HepG2 (cell line): ENCODE results near the gene PANK1. TPM values are rescaled to one million over a fixed set of nuclear protein-coding genes. Genes with fewer than 3 reads are reported as not detected.

Source experiments
- ARNTL ChIP-seq: sonication (generic); formaldehyde crosslinking; IDR thresholded peaks from 2 replicates; pipeline ENCODE4 v1.4.0; 2020; ENCODE audit warnings: mild to moderate bottlenecking, missing genetic modification reagents
- CBX5 ChIP-seq: sonication (generic); formaldehyde crosslinking; IDR thresholded peaks from 2 replicates; pipeline ENCODE4 v1.4.0; 2020; ENCODE audit warnings: missing genetic modification reagents, borderline replicate concordance
- CC2D1A ChIP-seq: sonication (generic); formaldehyde crosslinking; IDR thresholded peaks from 2 replicates; pipeline ENCODE4 v1.8.1; 2023; ENCODE audit warnings: mild to moderate bottlenecking, missing genetic modification reagents
- EHMT2 ChIP-seq: fragments of 200-600 bp; sonication (generic); IDR thresholded peaks from 2 replicates; pipeline ENCODE4 v1.7.0; 2017; ENCODE audit warnings: antibody characterized with exemption, low read depth, low read length, borderline replicate concordance
- HOMEZ ChIP-seq: IDR thresholded peaks from 2 replicates; pipeline ENCODE4 v1.6.1; 2016; ENCODE audit warnings: low read depth
- MBD4 ChIP-seq: IDR thresholded peaks from 2 replicates; pipeline ENCODE4 v1.6.1; 2012; ENCODE audit warnings: low read length, inconsistent platforms, borderline replicate concordance
- PHF5A ChIP-seq: IDR thresholded peaks from one replicate; pipeline ENCODE4 v1.6.1; 2018; ENCODE audit warnings: low read depth, missing genetic modification reagents; ENCODE audit not compliant: unreplicated experiment
- SKI ChIP-seq: fragments of 450-650 bp; IDR thresholded peaks from one replicate; pipeline ENCODE4 v1.6.1; 2018; ENCODE audit warnings: mild to moderate bottlenecking; ENCODE audit not compliant: partially characterized antibody
- SKIL ChIP-seq: sonication (generic); formaldehyde crosslinking; IDR thresholded peaks from 2 replicates; pipeline ENCODE4 v1.8.0; 2022; ENCODE audit warnings: missing genetic modification reagents, mild to moderate bottlenecking, moderate library complexity, borderline replicate concordance
- THRA ChIP-seq: sonication (generic); formaldehyde crosslinking; IDR thresholded peaks from 2 replicates; pipeline ENCODE4 v1.4.0; 2020; ENCODE audit warnings: missing genetic modification reagents, borderline replicate concordance
- ZC3H13 ChIP-seq: sonication (generic); formaldehyde crosslinking; IDR thresholded peaks from 2 replicates; pipeline ENCODE4 v1.8.1; 2023; ENCODE audit warnings: mild to moderate bottlenecking, missing genetic modification reagents, moderate library complexity
- ZNF263 ChIP-seq: sonication (generic); formaldehyde crosslinking; IDR thresholded peaks from 2 replicates; pipeline ENCODE4 v1.4.0; 2020; ENCODE audit warnings: missing genetic modification reagents
- ZNF329 ChIP-seq: sonication (generic); formaldehyde crosslinking; IDR thresholded peaks from 2 replicates; pipeline ENCODE4 v1.9.0; 2021; ENCODE audit warnings: low read depth, mild to moderate bottlenecking, missing genetic modification reagents
- ZNF558 ChIP-seq: sonication (generic); formaldehyde crosslinking; IDR thresholded peaks from 2 replicates; pipeline ENCODE4 v1.9.0; 2022; ENCODE audit warnings: mild to moderate bottlenecking, missing genetic modification reagents, borderline replicate concordance
- ZNF563 ChIP-seq: sonication (generic); formaldehyde crosslinking; IDR thresholded peaks from 2 replicates; pipeline ENCODE4 v1.8.0; 2022; ENCODE audit warnings: mild to moderate bottlenecking, moderate library complexity, missing genetic modification reagents
- ZNF589 ChIP-seq: sonication (generic); formaldehyde crosslinking; conservative IDR thresholded peaks from 2 replicates; pipeline ENCODE4 v1.8.0; 2022; ENCODE audit warnings: mild to moderate bottlenecking, moderate library complexity, missing genetic modification reagents
- ZNF598 ChIP-seq: sonication (generic); formaldehyde crosslinking; IDR thresholded peaks from 2 replicates; pipeline ENCODE4 v1.5.1; 2020; ENCODE audit warnings: mild to moderate bottlenecking, missing genetic modification reagents, borderline replicate concordance
- ZNF780A ChIP-seq: sonication (generic); formaldehyde crosslinking; IDR thresholded peaks from 2 replicates; pipeline ENCODE4 v1.8.0; 2022; ENCODE audit warnings: mild to moderate bottlenecking, missing genetic modification reagents, moderate library complexity
- ZNF782 ChIP-seq: sonication (generic); formaldehyde crosslinking; IDR thresholded peaks from 2 replicates; pipeline ENCODE4 v1.4.0; 2020; ENCODE audit warnings: missing genetic modification reagents, mild to moderate bottlenecking, borderline replicate concordance
- polyA plus RNA-seq, 8 experiments: library from polyadenylated mRNA; depleted of rRNA in 3 of 8; stranded (reverse) in 7 of 8; unstranded in 1 of 8; fragments of >200 nt; fragmentation: Illumina TruSeq in 4 of 8; extraction: Trizol in 4 of 8; gene quantifications; 2 replicates each; pipeline versions ENCODE4 v1.2.1 to v1.2.3, GENCODE V29; 2011 to 2016; ENCODE audit warnings: low read depth in 4 of 8, missing spikeins in 1 of 8, mixed read lengths in 1 of 8; ENCODE audit not compliant: insufficient read depth in 1 of 8
- total RNA-seq, 5 experiments: library from RNA; depleted of rRNA; stranded (reverse); fragments of >200 nt; fragmentation: Illumina TruSeq; extraction: Trizol; gene quantifications; 2 replicates each; pipeline ENCODE4 v1.2.3, GENCODE V29; 2016; ENCODE audit warnings: low read depth in 1 of 5

Gene PANK1
- total and polyA plus RNA-seq, 2 of the 13 experiments (the other 11 are each of a cell fraction or from before 2014, with no cell fraction given), result 18.2 to 33.3 TPM

GRCh38 chr10:89644967-89645741 is at the start of gene PANK1 (continued):
- TF ChIP-seq EHMT2, result peak; percentile 32; the same call in 1 of the 2 replicates
- TF ChIP-seq SKI, result peak; percentile 51
- peak; percentile 80; the same call in 1 of the 2 replicates for TF ChIP-seq ZNF589
- 0 out of 2 replicates have a peak, but pooled peaks have one; percentile 29 for TF ChIP-seq ARNTL
- 0 out of 2 replicates have a peak, but pooled peaks have one; percentile 14 for TF ChIP-seq ZNF558 (CRISPR knock-in tag)
- no peak for TF ChIP-seq MBD4
- TF ChIP-seq ZNF780A (CRISPR knock-in tag), result 0 out of 2 replicates have a peak, but pooled peaks have one; percentile 45
- peak; percentile 67; the same call in 1 of the 2 replicates for TF ChIP-seq ZNF598 (CRISPR knock-in tag)
- peak; percentile 78 for TF ChIP-seq ZC3H13 (CRISPR knock-in tag)
- 0 out of 2 replicates have a peak, but pooled peaks have one; percentile 28 for TF ChIP-seq ZNF563 (CRISPR knock-in tag)
- TF ChIP-seq ZNF329, result peak; percentile 45; the same call in 1 of the 2 replicates
- TF ChIP-seq ZNF263 (CRISPR knock-in tag), result peak; percentile 29; the same call in 1 of the 2 replicates
- no peak for TF ChIP-seq PHF5A
- TF ChIP-seq ZNF782 (CRISPR knock-in tag), result peak; percentile 30; the same call in 1 of the 2 replicates
- peak; percentile 18; the same call in 1 of the 2 replicates for TF ChIP-seq CBX5 (CRISPR knock-in tag)
- TF ChIP-seq THRA (CRISPR knock-in tag), result 0 out of 2 replicates have a peak, but pooled peaks have one; percentile 21
- TF ChIP-seq CC2D1A (CRISPR knock-in tag), result no peak
- TF ChIP-seq HOMEZ (CRISPR knock-in tag), result 0 out of 2 replicates have a peak, but pooled peaks have one; percentile 42
- TF ChIP-seq SKIL, result 0 out of 2 replicates have a peak, but pooled peaks have one; percentile 27
